IPS-18a (cell line): ENCODE results near the gene SPATA2.

Source experiments
- H3K27ac ChIP-seq: one replicate; pipeline ENCODE4 v1.5.1; 2013; ENCODE audit warnings: low read length
- H3K27me3 ChIP-seq: one replicate; pipeline ENCODE4 v1.6.1; 2013; ENCODE audit warnings: mild to moderate bottlenecking, low read length; ENCODE audit not compliant: control insufficient read depth, insufficient read depth
- H3K36me3 ChIP-seq: one replicate; pipeline ENCODE4 v1.6.1; 2013; ENCODE audit warnings: low read depth, low read length; ENCODE audit not compliant: control insufficient read depth
- H3K4me1 ChIP-seq: one replicate; pipeline ENCODE4 v1.6.1; 2013; ENCODE audit warnings: low read depth, low read length; ENCODE audit not compliant: control insufficient read depth
- H3K4me3 ChIP-seq: one replicate; pipeline ENCODE4 v1.5.1; 2013; ENCODE audit warnings: low read length
- H3K9ac ChIP-seq: one replicate; pipeline ENCODE4 v1.6.1; 2013; ENCODE audit warnings: mild to moderate bottlenecking, low read length, moderate library complexity
- H3K9me3 ChIP-seq: one replicate; pipeline ENCODE4 v1.6.1; 2013; ENCODE audit warnings: low read depth, low read length; ENCODE audit not compliant: control insufficient read depth

The SPATA2 gene

GRCh38 chr20:49859011-49859410 is 56.3 kb downstream of the SPATA2 start:
- H3K27ac ChIP-seq, result no peak overlapping the region
- peaks cover under 1% of the 10 kb centered on the region for H3K4me1 ChIP-seq
- H3K27me3 ChIP-seq, result no peaks in the 10 kb centered on the region
- H3K4me3 ChIP-seq, result no peak overlapping the region
- no peak overlapping the region for H3K9ac ChIP-seq
- no peaks in the 10 kb centered on the region for H3K9me3 ChIP-seq
- no peaks in the 10 kb centered on the region for H3K36me3 ChIP-seq

GRCh38 chr20:49858076-49858585 is 57.2 kb downstream of the SPATA2 start:
- Histone ChIP-seq H3K9me3 (no peaks in the 10 kb centered on the region), H3K27ac (no peak overlapping the region), H3K4me3 (no peak overlapping the region), H3K27me3 (no peaks in the 10 kb centered on the region), H3K36me3 (no peaks in the 10 kb centered on the region), H3K9ac (no peak overlapping the region), H3K4me1 (peaks cover 3% of the 10 kb centered on the region)

GRCh38 chr20:49856904-49857303 is 58.4 kb downstream of the SPATA2 start:
- no peaks in the 10 kb centered on the region for H3K36me3 ChIP-seq
- H3K9ac ChIP-seq, result no peak overlapping the region
- no peaks in the 10 kb centered on the region for H3K27me3 ChIP-seq
- H3K4me1 ChIP-seq, result peaks cover 3% of the 10 kb centered on the region
- no peaks in the 10 kb centered on the region for H3K9me3 ChIP-seq
- no peak overlapping the region for H3K27ac ChIP-seq
- H3K4me3 ChIP-seq, result no peak overlapping the region

GRCh38 chr20:49854190-49854875 is 61.0 kb downstream of the SPATA2 start:
- Histone ChIP-seq H3K4me1 (peaks cover 3% of the 10 kb centered on the region), H3K9ac (no peak overlapping the region), H3K27ac (no peak overlapping the region), H3K36me3 (peaks cover 5% of the 10 kb centered on the region), H3K4me3 (no peak overlapping the region), H3K9me3 (no peaks in the 10 kb centered on the region), H3K27me3 (no peaks in the 10 kb centered on the region)

GRCh38 chr20:49853640-49854039 is 61.7 kb downstream of the SPATA2 start:
- H3K9me3 ChIP-seq, result no peaks in the 10 kb centered on the region

More at GRCh38 chr20:49853640-49854039, 61.7 kb downstream of the SPATA2 start:
- Histone ChIP-seq H3K4me1 (peaks cover 6% of the 10 kb centered on the region), H3K27ac (no peak overlapping the region), H3K4me3 (no peak overlapping the region), H3K9ac (no peak overlapping the region), H3K27me3 (no peaks in the 10 kb centered on the region), H3K36me3 (peaks cover 5% of the 10 kb centered on the region)
